Endothelial cell (in vitro differentiated cells): Measurements from ENCODE around the gene USH2A. TPM values are rescaled to one million over a fixed set of nuclear protein-coding genes. Genes with fewer than 3 reads are reported as not detected.

ENCODE experiments used
- DNase-seq: peaks from one replicate; pipeline ENCODE4 v3.0.0; 2021; ENCODE audit warnings: low spot score
- H3K27ac Mint-ChIP-seq: one replicate; pipeline ENCODE4 v1.8.0; 2021; ENCODE audit warnings: mixed read lengths, inconsistent platforms; ENCODE audit not compliant: unreplicated experiment
- H3K27me3 Mint-ChIP-seq: one replicate; pipeline ENCODE4 v1.8.0; 2021; ENCODE audit warnings: mild to moderate bottlenecking, moderate library complexity, mixed read lengths, inconsistent platforms; ENCODE audit not compliant: unreplicated experiment
- H3K36me3 Mint-ChIP-seq: one replicate; pipeline ENCODE4 v1.8.0; 2021; ENCODE audit warnings: mild to moderate bottlenecking, low read depth, mixed read lengths, inconsistent platforms; ENCODE audit not compliant: unreplicated experiment
- H3K4me1 Mint-ChIP-seq: one replicate; pipeline ENCODE4 v1.8.0; 2021; ENCODE audit warnings: mild to moderate bottlenecking, mixed read lengths, inconsistent platforms; ENCODE audit not compliant: unreplicated experiment
- H3K4me3 Mint-ChIP-seq: one replicate; pipeline ENCODE4 v1.8.0; 2021; ENCODE audit warnings: mild to moderate bottlenecking, mixed read lengths, inconsistent platforms; ENCODE audit not compliant: unreplicated experiment
- H3K9me3 Mint-ChIP-seq: one replicate; pipeline ENCODE4 v1.8.0; 2021; ENCODE audit warnings: mixed read lengths, inconsistent platforms; ENCODE audit not compliant: unreplicated experiment
- total RNA-seq: library from RNA; stranded (reverse); fragmentation: NEBNext Ultra II Directional; extraction: Animal tissue kit (Norgen Biotek cat#: 25700); gene quantifications from one replicate; pipeline ENCODE4 v1.2.1, GENCODE V29; 2021; ENCODE audit not compliant: unreplicated experiment
- TF ChIP-seq, protein P1 (sequence below): fragments of 200-600 bp; sonication (generic); IDR thresholded peaks from one replicate; pipeline ENCODE4 v1.5.0; 2021; ENCODE audit warnings: antibody characterized with exemption; ENCODE audit not compliant: unreplicated experiment

The USH2A gene
- total RNA-seq, 1 donor from 2014 or later = not detected

DNA sequence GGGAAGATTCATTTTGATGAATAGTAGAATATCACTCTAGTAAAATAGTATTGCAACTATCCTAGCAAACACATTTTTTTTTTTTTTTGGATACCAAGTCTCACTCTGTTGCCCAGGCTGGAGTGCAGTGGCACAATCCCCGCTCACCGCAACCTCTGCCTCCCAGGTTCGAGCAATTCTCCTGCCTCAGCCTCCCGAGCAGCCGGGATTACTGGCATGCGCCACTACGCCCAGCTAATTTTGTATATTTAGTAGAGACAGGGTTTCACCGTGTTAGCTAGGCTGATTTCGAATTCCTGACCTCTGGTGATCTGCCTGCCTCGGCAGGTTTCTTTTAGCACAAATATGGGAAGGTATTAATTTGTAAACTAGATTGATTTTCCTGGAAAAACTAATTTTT is 822.4 kb downstream of the USH2A start:
- Mint-ChIP-seq H3K4me1 (peaks cover 3% of the 10 kb centered on the region), H3K27me3 (no peaks in the 10 kb centered on the region), H3K9me3 (no peaks in the 10 kb centered on the region), H3K4me3 (no peak overlapping the region), H3K36me3 (no peaks in the 10 kb centered on the region), H3K27ac (no peak overlapping the region)
- no peak for DNase-seq
- TF ChIP-seq, protein P1, sequence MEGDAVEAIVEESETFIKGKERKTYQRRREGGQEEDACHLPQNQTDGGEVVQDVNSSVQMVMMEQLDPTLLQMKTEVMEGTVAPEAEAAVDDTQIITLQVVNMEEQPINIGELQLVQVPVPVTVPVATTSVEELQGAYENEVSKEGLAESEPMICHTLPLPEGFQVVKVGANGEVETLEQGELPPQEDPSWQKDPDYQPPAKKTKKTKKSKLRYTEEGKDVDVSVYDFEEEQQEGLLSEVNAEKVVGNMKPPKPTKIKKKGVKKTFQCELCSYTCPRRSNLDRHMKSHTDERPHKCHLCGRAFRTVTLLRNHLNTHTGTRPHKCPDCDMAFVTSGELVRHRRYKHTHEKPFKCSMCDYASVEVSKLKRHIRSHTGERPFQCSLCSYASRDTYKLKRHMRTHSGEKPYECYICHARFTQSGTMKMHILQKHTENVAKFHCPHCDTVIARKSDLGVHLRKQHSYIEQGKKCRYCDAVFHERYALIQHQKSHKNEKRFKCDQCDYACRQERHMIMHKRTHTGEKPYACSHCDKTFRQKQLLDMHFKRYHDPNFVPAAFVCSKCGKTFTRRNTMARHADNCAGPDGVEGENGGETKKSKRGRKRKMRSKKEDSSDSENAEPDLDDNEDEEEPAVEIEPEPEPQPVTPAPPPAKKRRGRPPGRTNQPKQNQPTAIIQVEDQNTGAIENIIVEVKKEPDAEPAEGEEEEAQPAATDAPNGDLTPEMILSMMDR = no peak

DNA sequence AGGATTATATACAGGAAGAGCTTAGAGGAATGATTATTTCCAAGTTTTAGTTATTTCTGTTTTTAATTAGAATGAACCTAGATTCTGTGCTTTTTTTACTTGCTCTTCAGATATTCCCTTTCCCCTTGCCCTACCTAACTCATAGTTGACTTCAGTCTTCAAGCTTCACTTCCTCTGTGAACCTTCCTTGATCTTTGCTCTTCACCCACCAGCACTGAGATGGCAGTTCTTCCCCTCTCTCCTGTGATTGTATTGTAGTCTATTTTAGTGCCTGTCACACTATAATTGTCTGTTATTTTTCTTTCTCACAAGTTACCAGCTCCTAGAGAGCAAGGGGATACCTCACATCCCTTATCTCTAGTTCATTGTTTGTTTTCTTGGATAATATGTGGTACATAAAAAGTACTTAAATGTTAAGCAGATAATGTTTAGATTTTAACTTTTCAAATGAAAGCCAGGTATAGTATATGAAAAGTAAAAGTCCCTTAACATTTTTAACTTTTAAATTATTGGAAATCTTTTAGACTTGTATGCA is 822.9 kb downstream of the USH2A start:
- H3K4me1 Mint-ChIP-seq = peaks cover 3% of the 10 kb centered on the region
- H3K9me3 Mint-ChIP-seq = no peaks in the 10 kb centered on the region
- DNase-seq = no peak
- H3K27ac Mint-ChIP-seq = no peak overlapping the region
- TF ChIP-seq, protein P1 = no peak
- H3K4me3 Mint-ChIP-seq = no peak overlapping the region
- no peaks in the 10 kb centered on the region for H3K27me3 Mint-ChIP-seq
- H3K36me3 Mint-ChIP-seq = no peaks in the 10 kb centered on the region

DNA sequence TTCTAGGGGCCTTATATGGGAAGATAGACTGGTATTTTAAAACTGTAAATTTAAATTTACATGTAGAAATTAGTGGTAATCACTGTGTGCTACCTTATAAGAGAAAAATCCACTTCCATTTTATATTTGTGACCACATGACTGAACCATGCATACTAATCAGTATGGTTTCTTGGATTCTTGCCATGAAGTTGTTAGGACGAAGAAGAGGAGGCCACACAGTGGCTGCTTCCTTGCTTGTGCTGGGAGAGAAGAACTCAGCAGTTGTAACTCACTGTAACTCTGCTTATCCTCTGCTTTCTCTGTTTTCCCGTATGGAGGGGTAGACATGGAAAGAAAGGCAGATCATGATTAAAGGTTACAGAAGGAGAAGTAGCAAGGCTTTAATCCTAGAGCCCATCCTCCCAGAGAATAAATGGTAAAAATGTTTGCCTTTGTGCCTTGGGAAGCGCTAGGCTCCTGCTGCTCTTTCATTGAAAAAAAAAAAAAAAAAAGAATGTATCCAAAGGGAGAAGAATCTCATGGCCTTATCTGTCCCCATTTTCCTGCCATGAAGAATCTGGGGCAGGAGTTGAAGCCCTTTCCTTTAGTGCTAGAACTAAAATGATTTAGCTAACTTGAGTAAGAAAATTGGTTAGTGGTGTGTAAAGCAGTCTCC is 823.7 kb downstream of the USH2A start:
- Mint-ChIP-seq H3K27me3 (no peaks in the 10 kb centered on the region), H3K27ac (no peak overlapping the region)
- no peak for DNase-seq

DNA sequence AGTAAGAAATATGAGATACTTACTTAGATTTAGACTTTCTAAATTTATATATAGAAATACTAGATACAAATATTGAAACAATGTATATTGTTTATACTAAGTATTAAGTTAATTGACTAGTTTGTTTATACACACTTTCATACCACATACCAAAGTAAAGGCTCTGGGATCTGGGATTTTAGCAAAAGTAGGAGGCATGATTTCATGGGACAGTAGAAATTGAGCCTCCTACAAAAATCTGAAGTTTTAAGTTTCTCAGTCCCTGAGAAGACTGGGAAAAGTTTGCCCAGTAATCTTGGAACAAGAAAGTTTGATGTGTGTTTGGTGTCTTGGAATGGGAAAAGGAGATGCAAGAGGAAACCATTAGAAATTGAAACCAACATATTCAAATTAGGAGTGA is 825.3 kb downstream of the USH2A start:
- peaks cover 4% of the 10 kb centered on the region for H3K4me1 Mint-ChIP-seq
- TF ChIP-seq, protein P1 = no peak
- no peak for DNase-seq
- no peak overlapping the region for H3K4me3 Mint-ChIP-seq
- no peak overlapping the region for H3K27ac Mint-ChIP-seq
- H3K9me3 Mint-ChIP-seq = no peaks in the 10 kb centered on the region
- no peaks in the 10 kb centered on the region for H3K36me3 Mint-ChIP-seq
- no peaks in the 10 kb centered on the region for H3K27me3 Mint-ChIP-seq

More for the DNA sequence above, 823.7 kb downstream of the USH2A start:
- H3K36me3 Mint-ChIP-seq = no peaks in the 10 kb centered on the region
- H3K4me3 Mint-ChIP-seq = no peak overlapping the region
- peaks cover 3% of the 10 kb centered on the region for H3K4me1 Mint-ChIP-seq
- no peaks in the 10 kb centered on the region for H3K9me3 Mint-ChIP-seq
- TF ChIP-seq, protein P1 = no peak

DNA sequence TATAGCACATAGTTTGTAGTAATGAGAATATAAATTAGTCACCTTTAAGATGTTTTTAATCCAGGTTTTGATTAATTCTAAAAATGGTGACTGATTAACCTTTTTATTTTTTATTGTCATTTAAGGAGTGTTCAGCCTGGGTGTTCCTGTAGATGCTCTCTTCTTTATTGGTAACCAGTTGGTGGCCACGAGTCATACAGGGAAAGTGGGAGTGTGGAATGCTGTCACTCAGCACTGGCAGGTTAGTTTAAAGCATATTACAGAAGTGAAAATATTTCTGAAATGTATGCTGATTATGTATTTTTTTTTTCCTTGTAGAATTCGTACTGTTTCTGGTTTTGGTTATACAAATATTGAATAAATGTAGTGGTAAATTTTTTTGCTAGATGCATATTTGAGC is 828.0 kb downstream of the USH2A start:
- Mint-ChIP-seq H3K4me1 (peaks cover 10% of the 10 kb centered on the region), H3K27me3 (no peaks in the 10 kb centered on the region), H3K36me3 (peaks cover 5% of the 10 kb centered on the region), H3K9me3 (no peaks in the 10 kb centered on the region), H3K27ac (no peak overlapping the region), H3K4me3 (no peak overlapping the region)
- TF ChIP-seq, protein P1 = no peak
- DNase-seq = no peak
